SK-N-SH (cell line): ENCODE results near the gene ZBTB16.

Experiments used
- CHD2 ChIP-seq: fragments of 150-350 bp; IDR thresholded peaks from 2 replicates; pipeline ENCODE4 v1.6.1; 2018; ENCODE audit warnings: low read length; ENCODE audit not compliant: partially characterized antibody
- CTCF ChIP-seq: fragments of 200-600 bp; sonication (generic); IDR thresholded peaks from 2 replicates; pipeline ENCODE4 v1.6.1; 2017; ENCODE audit warnings: antibody characterized with exemption, mild to moderate bottlenecking, moderate library complexity
- PBX3 ChIP-seq: IDR thresholded peaks from 2 replicates; pipeline ENCODE4; 2012
- POLR2AphosphoS5 ChIP-seq: IDR thresholded peaks from 2 replicates; pipeline ENCODE4 v1.6.1; 2012; ENCODE audit warnings: low read depth, low read length
- REST ChIP-seq: IDR thresholded peaks from 2 replicates; pipeline ENCODE4 v1.6.1; 2012; ENCODE audit warnings: mild to moderate bottlenecking, low read depth, low read length, moderate library complexity
- TAF1 ChIP-seq: IDR thresholded peaks from 2 replicates; pipeline ENCODE4 v1.6.1; 2012; ENCODE audit warnings: low read depth, mild to moderate bottlenecking, low read length, moderate library complexity, borderline replicate concordance

GRCh38 chr11:114261791-114262190 is 202.3 kb downstream of the ZBTB16 start:
- no peak for TF ChIP-seq CTCF
- no peak for TF ChIP-seq POLR2AphosphoS5
- TF ChIP-seq PBX3: no peak
- TF ChIP-seq CHD2: no peak
- no peak for TF ChIP-seq TAF1
- no peak for TF ChIP-seq REST
